H54 (cell line): Measurements from ENCODE around the gene FRAS1.

Experiments used
- DNase-seq: peaks from one replicate; pipeline ENCODE4 v3.0.0; 2011; ENCODE audit warnings: low spot score, mixed read lengths; ENCODE audit not compliant: insufficient read length
- FAIRE-seq: peaks from 3 replicates; lab custom pipeline; 2011; peaks lifted over from hg19 to GRCh38; lab: Jason Lieb, UNC
- POLR2A ChIP-seq: IDR thresholded peaks from 2 replicates; pipeline ENCODE4 v1.6.1; 2011; ENCODE audit warnings: low read depth, mild to moderate bottlenecking, low read length

Gene FRAS1

GRCh38 chr4:78592088-78592783 lies 535.1 kb downstream of the FRAS1 start:
- no peak for FAIRE-seq
- no peak for DNase-seq
- TF ChIP-seq POLR2A, result no peak
